SH-SY5Y (cell line): ENCODE results near the gene MGAT4C.

Experiments used
- GATA2 ChIP-seq: IDR thresholded peaks from 2 replicates; pipeline ENCODE4 v1.6.1; 2011; ENCODE audit warnings: mild to moderate bottlenecking, low read depth, low read length
- GATA3 ChIP-seq: IDR thresholded peaks from 2 replicates; pipeline ENCODE4 v1.6.1; 2011; ENCODE audit warnings: low read depth, mild to moderate bottlenecking, low read length, moderate library complexity

DNA sequence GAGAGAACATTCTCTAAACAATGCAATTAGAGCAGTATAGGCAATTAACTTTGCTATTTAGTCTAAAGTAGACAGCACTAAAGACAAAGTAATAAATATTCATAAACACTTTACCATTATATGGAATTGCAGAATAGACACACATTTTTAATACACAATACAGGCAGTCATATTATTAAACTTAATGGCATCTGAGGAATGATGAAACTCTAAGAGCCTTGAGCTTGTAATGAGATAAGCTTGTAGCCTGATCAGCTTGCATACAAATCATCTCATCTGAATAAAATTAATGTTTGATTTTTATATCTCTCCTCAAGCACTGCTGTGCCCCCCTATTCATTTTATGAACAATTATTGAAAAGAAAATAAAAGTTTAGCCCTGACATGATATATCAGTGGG is 107.6 kb downstream of the MGAT4C start:
- no peak for TF ChIP-seq GATA2
- no peak for TF ChIP-seq GATA3
